ENCODE results near the gene TLCD3A.
"Not testable (repeated sequence)": the region's sequence is repeated elsewhere in the genome, so short reads cannot be mapped to it uniquely, and the experiment has no call there.

The TLCD3A gene

GRCh38 chr17:732067-732901 lies at the start of gene TLCD3A:
Gene TLCD3A, plus strand, starts transcription at chr17:732596. Its CDS starts 52 bp downstream, at chr17:732648.
- peak; percentile 62 for DNase-seq

GRCh38 chr17:683040-683439 lies 49.4 kb upstream of the TLCD3A start:
- DNase-seq, result no peak

- DNase-seq, result no peak
These were observed 48.7 kb upstream of the TLCD3A start for GRCh38 chr17:683499-684254.

GRCh38 chr17:685006-685405 lies 47.4 kb upstream of the TLCD3A start:
- no peak for DNase-seq

GRCh38 chr17:688100-688989 lies 44.1 kb upstream of the TLCD3A start:
- no peak for DNase-seq

- DNase-seq, result no peak
These were observed 42.7 kb upstream of the TLCD3A start for GRCh38 chr17:689556-690275.

GRCh38 chr17:690361-690760 lies 42.0 kb upstream of the TLCD3A start:
- no peak for DNase-seq

- DNase-seq, result peak; percentile 84
These were observed 41.0 kb upstream of the TLCD3A start for GRCh38 chr17:691423-691822.

GRCh38 chr17:692116-692515 lies 40.3 kb upstream of the TLCD3A start:
- DNase-seq, result peak; percentile 81

GRCh38 chr17:693791-694638 lies 38.4 kb upstream of the TLCD3A start:
- DNase-seq, result peak; percentile 97

GRCh38 chr17:696369-696768 lies 36.0 kb upstream of the TLCD3A start:
- DNase-seq, result no peak

GRCh38 chr17:697682-698081 lies 34.7 kb upstream of the TLCD3A start:
- no peak for DNase-seq

- DNase-seq, result not testable (repeated sequence)
These were observed 34.3 kb upstream of the TLCD3A start for GRCh38 chr17:698096-698495.

- no peak for DNase-seq
These were observed 33.1 kb upstream of the TLCD3A start for GRCh38 chr17:699345-699744.

GRCh38 chr17:700504-701094 lies 31.8 kb upstream of the TLCD3A start:
- peak; percentile 49 for DNase-seq

GRCh38 chr17:703081-703875 lies 29.1 kb upstream of the TLCD3A start:
- DNase-seq, result peak; percentile 15

- no peak for DNase-seq
These were observed 28.1 kb upstream of the TLCD3A start for GRCh38 chr17:704111-704864.

- DNase-seq, result no peak
These were observed 27.4 kb upstream of the TLCD3A start for GRCh38 chr17:705011-705410.

GRCh38 chr17:705863-706262 lies 26.5 kb upstream of the TLCD3A start:
- DNase-seq, result no peak

All from HCEC 1CT (cell line).